Skeletal muscle satellite cell (primary cell): Measurements from ENCODE around the gene ITPRIP.
A peak's percentile ranks its signal among the peaks of the same experiment; 100 is the strongest.

ENCODE experiments used
- H3K27me3 ChIP-seq: 2 replicates; pipeline ENCODE4 v1.7.0; 2013; ENCODE audit warnings: low read length; ENCODE audit not compliant: control insufficient read depth, insufficient read depth
- H3K36me3 ChIP-seq: 2 replicates; pipeline ENCODE4 v1.7.0; 2013; ENCODE audit warnings: mild to moderate bottlenecking, control low read depth, low read length; ENCODE audit not compliant: insufficient read depth
- H3K4me1 ChIP-seq: 2 replicates; pipeline ENCODE4 v1.7.0; 2013; ENCODE audit warnings: low read length; ENCODE audit not compliant: control insufficient read depth, insufficient read depth
- H3K4me2 ChIP-seq: 2 replicates; pipeline ENCODE4 v1.7.0; 2013; ENCODE audit warnings: mild to moderate bottlenecking, low read length
- H3K4me3 ChIP-seq: 2 replicates; pipeline ENCODE4 v1.7.0; 2013; ENCODE audit warnings: low read length
- H3K9ac ChIP-seq: 2 replicates; pipeline ENCODE4 v1.7.0; 2013; ENCODE audit warnings: mild to moderate bottlenecking, low read depth, low read length, moderate library complexity
- H3K9me3 ChIP-seq: replicated peaks from 2 replicates; pipeline ENCODE4 v1.7.0; 2013; ENCODE audit warnings: mild to moderate bottlenecking, control low read depth, low read length

The ITPRIP gene

GRCh38 chr10:104301907-104302690 is 36.2 kb downstream of the ITPRIP start:
- Histone ChIP-seq H3K4me1 (peaks cover 53% of the 10 kb centered on the region), H3K4me2 (no peak overlapping the region), H3K4me3 (no peak overlapping the region), H3K36me3 (no peaks in the 10 kb centered on the region), H3K27me3 (no peaks in the 10 kb centered on the region), H3K9ac (peak overlapping the region; percentile 94), H3K9me3 (no peaks in the 10 kb centered on the region)

GRCh38 chr10:104300736-104301292 is 37.5 kb downstream of the ITPRIP start:
- Histone ChIP-seq H3K4me1 (peaks cover 48% of the 10 kb centered on the region), H3K9me3 (no peaks in the 10 kb centered on the region), H3K27me3 (no peaks in the 10 kb centered on the region), H3K9ac (peak overlapping the region; percentile 94), H3K4me2 (peak overlapping the region; percentile 82), H3K36me3 (no peaks in the 10 kb centered on the region), H3K4me3 (peak overlapping the region; percentile 51)

- Histone ChIP-seq H3K27me3 (no peaks in the 10 kb centered on the region), H3K9ac (peak overlapping the region; percentile 94), H3K4me3 (peak overlapping the region; percentile 51), H3K36me3 (no peaks in the 10 kb centered on the region), H3K4me1 (peaks cover 45% of the 10 kb centered on the region), H3K4me2 (peak overlapping the region; percentile 82), H3K9me3 (no peaks in the 10 kb centered on the region)
Measured at GRCh38 chr10:104300002-104300735, 38.1 kb downstream of the ITPRIP start.

GRCh38 chr10:104299031-104299904 is 39.0 kb downstream of the ITPRIP start:
- peak overlapping the region; percentile 42 for H3K4me2 ChIP-seq
- peak overlapping the region; percentile 75 for H3K9ac ChIP-seq
- peak overlapping the region; percentile 22 for H3K4me3 ChIP-seq
- H3K27me3 ChIP-seq, result no peaks in the 10 kb centered on the region
- H3K9me3 ChIP-seq, result no peaks in the 10 kb centered on the region
- H3K36me3 ChIP-seq, result no peaks in the 10 kb centered on the region
- H3K4me1 ChIP-seq, result peaks cover 45% of the 10 kb centered on the region

GRCh38 chr10:104297697-104298660 is 40.3 kb downstream of the ITPRIP start:
- Histone ChIP-seq H3K9ac (peak overlapping the region; percentile 75), H3K4me3 (no peak overlapping the region), H3K27me3 (no peaks in the 10 kb centered on the region), H3K4me2 (no peak overlapping the region), H3K9me3 (no peaks in the 10 kb centered on the region), H3K4me1 (peaks cover 52% of the 10 kb centered on the region), H3K36me3 (no peaks in the 10 kb centered on the region)

- H3K9ac ChIP-seq, result no peak overlapping the region
- no peaks in the 10 kb centered on the region for H3K36me3 ChIP-seq
- no peaks in the 10 kb centered on the region for H3K9me3 ChIP-seq
- no peak overlapping the region for H3K4me3 ChIP-seq
- H3K27me3 ChIP-seq, result no peaks in the 10 kb centered on the region
- no peak overlapping the region for H3K4me2 ChIP-seq
- peaks cover 55% of the 10 kb centered on the region for H3K4me1 ChIP-seq
Measured at GRCh38 chr10:104296687-104297436, 41.4 kb downstream of the ITPRIP start.

GRCh38 chr10:104293781-104294321 is 44.4 kb downstream of the ITPRIP start:
- Histone ChIP-seq H3K4me1 (peaks cover 29% of the 10 kb centered on the region), H3K4me2 (no peak overlapping the region), H3K4me3 (no peak overlapping the region), H3K36me3 (no peaks in the 10 kb centered on the region), H3K9me3 (no peaks in the 10 kb centered on the region), H3K27me3 (no peaks in the 10 kb centered on the region), H3K9ac (no peak overlapping the region)

- Histone ChIP-seq H3K36me3 (no peaks in the 10 kb centered on the region), H3K4me3 (no peak overlapping the region), H3K9me3 (no peaks in the 10 kb centered on the region), H3K4me1 (peaks cover 28% of the 10 kb centered on the region), H3K9ac (peak overlapping the region; percentile 70), H3K27me3 (no peaks in the 10 kb centered on the region), H3K4me2 (peak overlapping the region; percentile 11)
Measured at GRCh38 chr10:104293011-104293410, 45.3 kb downstream of the ITPRIP start.

- Histone ChIP-seq H3K36me3 (no peaks in the 10 kb centered on the region), H3K4me3 (peak overlapping the region; percentile 50), H3K27me3 (no peaks in the 10 kb centered on the region), H3K4me1 (peaks cover 22% of the 10 kb centered on the region), H3K9me3 (no peaks in the 10 kb centered on the region), H3K9ac (peak overlapping the region; percentile 70), H3K4me2 (peak overlapping the region; percentile 80)
Measured at GRCh38 chr10:104291439-104291951, 46.8 kb downstream of the ITPRIP start.
